Measurements from ENCODE around the gene ETFDH.
"Not testable (repeated sequence)": the region's sequence is repeated elsewhere in the genome, so short reads cannot be mapped to it uniquely, and the experiment has no call there.

ETFDH gene

GRCh38 chr4:158739600-158739999, 67.5 kb downstream of the ETFDH start:
- H3K4me3 ChIP-seq (ENCODE audit: low read depth in 1 of 2, low read length in 1 of 2): no peak overlapping the region
- H3K36me3 ChIP-seq: no peaks in the 10 kb centered on the region
- H3K4me1 ChIP-seq (ENCODE audit: control insufficient read depth in 1 of 2, insufficient read depth in 1 of 2, low read depth in 1 of 2, low read length in 1 of 2): no peaks in the 10 kb centered on the region
- H3K27ac ChIP-seq: no peak overlapping the region
- H3K27me3 ChIP-seq: no peaks in the 10 kb centered on the region
- no peak for TF ChIP-seq CTCF (IDR thresholded peaks at IDR 0.05)
- no peaks in the 10 kb centered on the region for H3K9me3 ChIP-seq

DNA sequence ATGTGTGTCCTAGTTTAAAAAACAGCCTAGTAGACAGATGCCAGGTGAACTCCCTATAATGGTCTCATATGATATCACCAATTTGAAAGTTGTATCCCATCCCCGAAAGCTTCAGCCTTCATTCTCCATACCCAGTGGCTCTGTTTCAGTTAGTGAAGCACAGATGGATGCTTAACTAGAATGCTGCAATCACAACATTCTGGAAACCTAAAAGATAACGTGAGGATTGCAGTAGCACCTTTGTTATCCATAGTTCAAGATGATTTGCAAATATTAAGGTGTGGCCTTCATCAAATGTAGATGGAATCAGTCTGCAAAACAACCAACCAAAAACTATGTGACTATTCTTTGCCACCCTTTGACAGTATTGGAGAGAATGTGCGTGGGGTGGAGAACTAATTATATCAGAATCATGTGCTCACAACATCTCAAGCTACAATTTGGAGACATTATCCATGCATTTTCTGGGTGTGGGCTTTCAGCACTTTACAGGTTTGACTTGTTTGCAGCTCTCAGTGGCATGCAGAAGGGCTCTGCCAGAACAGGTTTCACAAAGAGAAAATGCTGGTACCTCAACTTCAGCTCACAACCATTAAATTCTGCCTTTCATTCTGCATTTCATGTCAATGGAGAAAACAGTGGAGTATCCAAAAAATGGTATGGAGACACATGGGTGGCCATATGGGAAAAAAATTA, 69.4 kb downstream of the ETFDH start:
- no peak for TF ChIP-seq CTCF (IDR thresholded peaks at IDR 0.05)
- no peak overlapping the region for H3K27ac ChIP-seq
- no peaks in the 10 kb centered on the region for H3K36me3 ChIP-seq
- H3K27me3 ChIP-seq: no peaks in the 10 kb centered on the region
- no peaks in the 10 kb centered on the region for H3K9me3 ChIP-seq
- H3K4me1 ChIP-seq (ENCODE audit: control insufficient read depth in 1 of 2, insufficient read depth in 1 of 2, low read depth in 1 of 2, low read length in 1 of 2): no peaks in the 10 kb centered on the region
- no peak overlapping the region for H3K4me3 ChIP-seq (ENCODE audit: low read depth in 1 of 2, low read length in 1 of 2)

DNA sequence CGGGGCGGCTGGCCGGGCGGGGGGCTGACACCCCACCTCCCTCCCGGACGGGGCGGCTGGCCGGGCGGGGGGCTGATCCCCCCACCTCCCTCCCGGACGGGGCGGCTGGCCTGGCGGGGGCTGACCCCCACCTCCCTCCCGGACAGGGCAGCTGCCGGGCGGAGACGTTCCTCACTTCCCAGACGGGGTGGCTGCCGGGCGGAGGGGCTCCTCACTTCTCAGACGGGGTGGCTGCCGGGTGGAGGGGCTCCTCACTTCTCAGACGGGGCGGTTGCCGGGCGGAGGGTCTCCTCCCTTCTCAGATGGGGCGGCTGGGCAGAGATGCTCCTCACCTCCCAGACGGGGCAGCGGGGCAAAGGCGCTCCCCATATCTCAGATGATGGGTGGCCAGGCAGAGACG, 74.4 kb downstream of the ETFDH start:
- H3K9me3 ChIP-seq; H3K4me1 ChIP-seq (ENCODE audit: control insufficient read depth in 1 of 2, insufficient read depth in 1 of 2, low read depth in 1 of 2, low read length in 1 of 2); H3K36me3 ChIP-seq; H3K27ac ChIP-seq; H3K4me3 ChIP-seq (ENCODE audit: low read depth in 1 of 2, low read length in 1 of 2); H3K27me3 ChIP-seq: not testable (repeated sequence)

DNA sequence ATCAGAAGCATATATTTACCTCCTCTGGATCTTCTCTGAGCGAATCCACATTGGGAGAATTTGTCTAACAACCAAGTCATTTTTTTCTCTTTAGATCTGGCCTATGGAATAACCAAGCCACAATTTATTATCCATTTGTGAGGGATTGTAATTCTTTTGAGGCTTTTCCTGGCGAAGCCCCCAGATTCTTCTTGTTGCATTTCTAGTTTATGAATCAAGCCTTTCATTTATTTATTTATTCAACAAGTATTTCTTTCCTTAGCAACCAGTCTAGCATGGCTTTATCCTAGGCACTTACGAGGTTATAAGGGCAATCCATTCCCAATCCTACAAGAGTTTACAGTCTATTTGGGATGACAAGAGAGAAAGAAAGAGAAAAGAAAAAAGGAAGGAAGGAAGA, 78.3 kb downstream of the ETFDH start:
- H3K4me3 ChIP-seq (ENCODE audit: low read depth in 1 of 2, low read length in 1 of 2): no peak overlapping the region
- no peak for TF ChIP-seq CTCF (IDR thresholded peaks at IDR 0.05)
- H3K4me1 ChIP-seq (ENCODE audit: control insufficient read depth in 1 of 2, insufficient read depth in 1 of 2, low read depth in 1 of 2, low read length in 1 of 2): no peaks in the 10 kb centered on the region
- no peaks in the 10 kb centered on the region for H3K36me3 ChIP-seq
- H3K27me3 ChIP-seq: no peaks in the 10 kb centered on the region
- H3K27ac ChIP-seq: no peak overlapping the region
- H3K9me3 ChIP-seq: no peaks in the 10 kb centered on the region

GRCh38 chr4:158754385-158755180, 82.5 kb downstream of the ETFDH start:
- Histone ChIP-seq H3K27me3 (no peaks in the 10 kb centered on the region), H3K4me1 (ENCODE audit: control insufficient read depth in 1 of 2, insufficient read depth in 1 of 2, low read depth in 1 of 2, low read length in 1 of 2) (no peaks in the 10 kb centered on the region), H3K4me3 (ENCODE audit: low read depth in 1 of 2, low read length in 1 of 2) (no peak overlapping the region), H3K27ac (no peak overlapping the region), H3K36me3 (no peaks in the 10 kb centered on the region), H3K9me3 (no peaks in the 10 kb centered on the region)
- TF ChIP-seq CTCF (IDR thresholded peaks at IDR 0.05): no peak

DNA sequence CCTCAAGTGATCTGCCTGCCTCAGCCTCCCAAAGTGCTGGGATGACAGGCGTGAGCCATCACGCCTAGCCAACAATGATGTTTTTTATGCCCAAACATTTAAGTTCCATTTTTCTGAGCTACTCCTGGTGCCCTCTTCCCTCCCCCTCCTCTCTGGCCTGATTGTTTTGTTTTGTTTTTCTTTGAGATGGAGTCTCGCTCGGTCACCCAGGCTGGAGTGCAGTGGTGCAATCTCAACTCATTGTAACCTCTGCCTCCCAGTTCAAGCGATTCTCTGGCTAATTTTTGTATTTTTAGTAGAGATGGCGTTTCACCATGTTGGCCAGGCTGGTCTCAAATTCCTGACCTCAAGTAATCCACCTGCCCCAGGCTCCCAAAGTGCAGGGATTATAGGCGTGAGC, 83.7 kb downstream of the ETFDH start:
- not testable (repeated sequence) for H3K4me3 ChIP-seq (ENCODE audit: low read depth in 1 of 2, low read length in 1 of 2); H3K27ac ChIP-seq; H3K36me3 ChIP-seq; H3K9me3 ChIP-seq; H3K4me1 ChIP-seq (ENCODE audit: control insufficient read depth in 1 of 2, insufficient read depth in 1 of 2, low read depth in 1 of 2, low read length in 1 of 2); H3K27me3 ChIP-seq
